GM18858 (cell line): Measurements from ENCODE around the gene EVA1A.

Source experiments
- ATAC-seq: cut with Tn5 transposase; IDR thresholded peaks from one replicate; pipeline ENCODE4 v1.9.1; 2021; ENCODE audit not compliant: unreplicated experiment

EVA1A gene

DNA sequence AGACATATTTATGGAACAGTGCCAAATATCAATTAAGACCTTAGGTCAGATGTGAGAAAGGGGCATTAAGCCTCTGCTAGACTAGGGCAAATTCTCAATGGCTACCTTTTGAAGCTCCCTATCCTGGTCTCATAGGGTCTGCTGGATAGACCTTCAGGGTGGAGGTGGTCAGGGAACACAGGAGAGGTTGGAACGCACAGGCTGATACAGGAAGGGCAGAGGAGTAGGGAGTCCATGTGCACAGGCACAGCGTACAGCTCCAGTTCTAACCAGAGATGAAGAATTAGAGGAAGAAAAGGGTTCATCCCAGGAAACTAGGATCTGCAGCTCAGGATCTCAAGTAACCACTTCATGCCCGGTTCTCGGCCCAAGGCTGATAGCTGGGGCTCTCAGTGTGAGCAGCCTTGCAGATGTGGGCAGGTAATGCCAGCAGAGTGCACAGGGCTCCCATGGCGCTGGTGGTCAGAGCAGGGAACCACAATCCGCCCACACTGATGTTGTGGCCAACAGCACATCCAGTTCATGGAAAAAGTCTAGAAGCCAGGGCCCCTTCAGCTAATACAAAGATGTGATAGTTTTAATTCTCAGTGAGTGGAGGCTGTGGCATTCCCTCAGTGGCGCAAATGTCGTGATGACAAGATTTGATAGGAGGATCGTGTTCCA, 3.4 kb upstream of the EVA1A start:
- no peak for ATAC-seq

GRCh38 chr2:75563591-75563990, 2.9 kb upstream of the EVA1A start:
- ATAC-seq: no peak

DNA sequence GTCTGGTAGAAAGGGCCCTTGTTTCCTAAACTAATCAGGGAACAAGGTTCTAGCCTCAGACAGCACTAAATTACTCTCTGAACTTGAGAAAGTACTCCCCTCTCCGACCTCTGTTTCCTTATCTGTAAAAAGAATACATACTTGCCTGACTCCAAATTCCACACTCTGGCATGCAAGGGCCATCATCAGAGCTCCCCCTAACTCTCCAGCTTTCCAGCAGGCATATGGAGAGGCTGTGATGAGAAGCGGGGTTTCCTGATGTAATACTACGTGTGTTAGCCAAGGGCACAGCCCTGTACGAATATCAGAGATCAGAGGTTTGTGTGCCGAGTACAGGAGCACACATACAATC, 1.8 kb upstream of the EVA1A start:
- no peak for ATAC-seq

- ATAC-seq: no peak
Measured at GRCh38 chr2:75561566-75562512, 1.1 kb upstream of the EVA1A start.

GRCh38 chr2:75560022-75560767, 544 bp downstream of the EVA1A start:
- no peak for ATAC-seq

- no peak for ATAC-seq
Measured at GRCh38 chr2:75559680-75560021, 1.1 kb downstream of the EVA1A start.

DNA sequence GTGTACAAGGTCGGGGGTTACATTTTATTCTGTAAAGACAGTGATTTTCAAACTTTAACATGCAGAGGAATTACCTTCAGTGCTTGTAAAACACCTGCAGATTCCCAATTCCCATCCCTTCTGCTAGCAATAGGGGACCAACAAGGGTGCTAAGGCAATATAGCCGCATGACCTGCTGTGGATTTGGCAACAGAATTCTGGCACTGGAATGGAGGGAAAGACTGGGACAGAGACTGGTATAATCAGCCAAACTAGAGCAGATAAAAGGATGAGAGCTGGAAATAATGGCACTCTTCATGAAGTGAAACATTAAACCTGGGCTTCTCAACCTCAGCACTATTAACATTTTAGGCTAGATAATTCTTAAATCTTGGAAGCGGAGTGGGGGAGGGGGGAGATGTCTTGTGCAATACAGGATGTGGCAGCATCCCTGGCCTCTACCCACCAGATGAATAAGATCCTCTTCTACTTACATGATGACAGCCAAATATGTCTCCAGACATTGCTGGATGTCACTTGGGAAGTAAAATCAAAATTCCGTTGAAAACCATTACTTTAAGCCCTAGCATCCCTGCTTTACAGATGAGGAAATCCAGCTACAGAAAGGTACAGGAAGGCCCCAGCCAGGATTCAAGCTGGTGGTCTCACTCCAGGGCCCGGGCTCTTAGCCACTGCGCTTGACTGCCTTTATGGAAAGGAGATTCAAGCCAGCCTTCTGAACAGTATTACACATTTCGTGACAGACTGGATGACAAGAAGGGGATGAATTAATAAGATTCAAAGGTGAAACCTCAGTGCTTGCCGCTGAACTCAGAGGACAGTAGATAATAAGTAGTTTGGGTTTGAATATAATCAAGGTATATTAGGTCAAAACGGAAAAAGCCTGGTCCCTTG, 1.7 kb downstream of the EVA1A start:
- no peak for ATAC-seq

DNA sequence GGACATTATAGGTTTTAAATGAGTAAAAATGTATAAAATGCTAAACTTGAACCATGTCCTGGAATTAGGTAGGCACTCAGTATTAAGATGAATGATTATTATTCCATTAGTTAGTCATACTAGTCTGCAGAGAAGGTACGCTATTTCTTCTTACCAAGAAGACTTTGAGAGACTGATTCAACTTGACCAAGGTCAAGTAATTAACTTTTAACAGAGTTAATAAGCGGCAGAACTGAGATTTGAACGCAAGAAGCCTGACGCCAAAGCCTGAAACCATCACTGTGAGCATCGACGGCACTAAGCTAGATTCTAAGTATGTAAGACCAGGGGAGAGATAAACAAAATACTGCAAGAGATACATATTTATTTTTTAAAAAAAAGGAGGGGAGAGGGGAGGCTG, 2.6 kb downstream of the EVA1A start:
- no peak for ATAC-seq

GRCh38 chr2:75557474-75558133, 3.1 kb downstream of the EVA1A start:
- ATAC-seq: no peak

- ATAC-seq: no peak
Measured at GRCh38 chr2:75556679-75557366, 3.9 kb downstream of the EVA1A start.

GRCh38 chr2:75555701-75556100, 5.0 kb downstream of the EVA1A start:
- ATAC-seq: no peak

DNA sequence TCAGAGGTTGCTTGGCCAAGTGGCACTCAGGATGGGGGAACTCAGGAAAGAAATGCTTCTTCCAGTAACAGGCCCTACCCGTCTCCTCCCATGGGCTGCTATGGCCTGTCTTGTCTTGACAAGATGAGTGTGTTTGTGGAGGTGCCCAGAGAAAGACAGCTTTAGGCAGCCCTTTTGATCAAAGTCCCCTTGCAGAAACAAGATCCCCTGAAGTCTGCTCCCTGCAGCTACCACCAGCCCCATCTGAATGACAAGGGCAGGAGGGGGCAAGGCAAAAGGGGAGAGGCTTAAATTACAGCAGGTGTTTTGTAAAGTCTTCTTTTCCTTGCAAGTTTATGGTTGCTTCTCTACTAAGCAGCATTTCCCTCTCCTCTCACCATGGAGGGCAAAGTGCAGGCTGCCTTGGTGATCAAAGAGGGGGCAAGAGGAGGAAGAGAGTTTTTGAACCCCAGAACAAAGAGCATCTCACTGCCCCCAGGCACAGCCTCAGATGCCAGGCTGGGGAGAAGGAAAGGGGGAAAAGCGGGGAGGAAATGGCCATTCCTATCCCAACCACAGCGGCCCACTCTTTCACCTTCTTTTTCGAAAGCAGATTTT, 6.7 kb downstream of the EVA1A start:
- no peak for ATAC-seq

GRCh38 chr2:75552222-75552621, 8.5 kb downstream of the EVA1A start:
- ATAC-seq: no peak

DNA sequence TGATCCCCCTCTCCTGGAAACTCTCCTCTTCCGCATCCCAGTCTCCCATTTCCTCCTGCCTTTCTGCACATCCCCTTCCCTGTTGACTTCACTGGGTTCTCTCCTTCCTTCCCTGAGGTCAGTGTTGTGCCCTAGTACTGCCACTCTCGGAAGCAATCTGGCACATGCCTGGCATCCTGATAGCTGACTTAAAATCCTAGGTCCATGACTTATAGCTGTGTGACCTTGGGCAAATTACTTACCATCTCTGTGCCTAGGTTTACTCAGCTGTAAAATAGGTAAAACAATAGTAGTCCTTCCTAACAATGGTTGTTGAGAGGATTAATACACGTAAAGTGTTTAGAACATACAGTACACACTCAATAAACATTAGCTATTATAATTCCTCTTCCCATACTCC, 9.3 kb downstream of the EVA1A start:
- ATAC-seq: no peak

GRCh38 chr2:75549401-75550253, 11.1 kb downstream of the EVA1A start:
- no peak for ATAC-seq

DNA sequence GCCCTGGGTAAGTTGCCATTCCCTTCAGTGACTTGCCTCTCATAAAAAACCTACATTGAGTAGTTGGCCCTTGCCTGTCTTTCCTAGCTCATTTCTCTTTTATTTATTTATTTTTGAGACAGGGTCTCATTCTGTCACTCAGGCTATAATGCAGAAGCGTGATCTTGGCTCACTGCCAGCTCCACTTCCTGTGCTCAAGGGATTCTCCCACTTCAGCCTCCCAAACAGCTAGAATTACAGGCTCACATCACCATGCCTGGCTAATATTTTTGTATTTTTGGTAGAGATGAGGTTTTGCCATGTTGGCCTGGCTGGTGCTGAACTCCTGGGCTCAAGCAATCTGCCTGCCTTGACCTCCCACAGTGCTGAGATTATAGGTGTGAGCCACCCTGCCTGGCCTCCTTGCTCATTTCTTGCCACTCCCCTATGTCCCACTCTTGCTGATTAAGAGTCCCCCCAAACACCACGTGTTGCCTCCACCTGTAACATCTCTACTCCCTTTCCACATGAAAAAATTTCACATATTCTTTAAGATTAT, 12.6 kb downstream of the EVA1A start:
- ATAC-seq: no peak

DNA sequence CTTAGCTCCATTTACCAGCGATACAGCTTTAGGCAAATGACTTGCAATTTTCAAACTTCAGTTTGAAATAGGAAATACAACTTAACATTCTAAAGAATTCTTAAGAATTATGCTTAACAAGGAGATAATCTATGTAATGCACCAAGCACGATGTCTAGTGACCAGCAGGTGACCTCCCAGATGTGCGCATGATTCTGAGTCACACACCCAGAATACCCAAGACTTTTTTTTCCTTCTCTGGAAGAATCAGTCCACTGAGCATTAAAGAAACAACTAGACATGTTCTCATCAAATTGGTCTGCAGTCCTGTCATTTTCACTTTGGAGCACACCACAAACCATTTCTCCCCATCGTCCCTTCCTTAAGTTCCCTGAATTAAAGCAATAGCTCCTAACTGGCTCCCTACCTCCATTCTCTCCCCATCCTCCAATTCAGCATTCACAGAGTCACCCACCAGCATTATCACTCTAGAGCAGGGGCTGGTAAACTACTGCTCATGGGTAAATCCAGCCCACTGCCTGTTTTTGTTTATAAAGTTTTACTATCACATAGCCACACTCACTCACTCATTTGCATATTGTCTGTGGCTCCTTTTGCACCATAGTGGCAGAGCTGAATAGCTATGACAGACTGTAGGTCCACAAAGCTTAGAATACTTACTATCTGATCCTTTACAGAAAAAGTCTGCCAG, 13.2 kb downstream of the EVA1A start:
- ATAC-seq: no peak

DNA sequence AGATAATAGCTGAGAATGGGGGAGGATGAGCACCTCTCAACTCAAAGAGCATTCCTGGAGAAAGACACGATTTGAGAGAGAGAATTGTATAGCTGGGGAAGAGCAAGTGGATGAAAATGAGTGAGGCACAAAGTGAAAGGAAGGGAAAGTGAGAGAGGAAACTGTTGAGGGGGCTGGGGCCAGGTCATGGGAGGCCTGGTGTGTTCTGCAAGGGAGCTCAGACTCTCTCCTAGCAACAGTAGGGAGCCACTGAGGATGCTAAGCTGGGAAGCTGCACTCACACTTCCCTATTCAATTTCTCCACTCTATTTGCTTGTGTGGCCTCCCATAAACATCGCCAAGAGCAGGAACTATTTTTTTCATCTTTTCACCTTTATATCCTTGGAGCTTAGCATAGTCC, 14.8 kb downstream of the EVA1A start:
- no peak for ATAC-seq
